HepG2 (cell line): ENCODE data around the gene SCFD1. TPM values are rescaled to one million over a fixed set of nuclear protein-coding genes. Genes with fewer than 3 reads are reported as not detected.

Source experiments
- ARNT2 ChIP-seq: sonication (generic); formaldehyde crosslinking; IDR thresholded peaks from 2 replicates; pipeline ENCODE4 v1.8.0; 2022; ENCODE audit warnings: mild to moderate bottlenecking, low read depth, missing genetic modification reagents, moderate library complexity
- EP300 ChIP-seq, 3 experiments: sonication (generic) in 1 of 3; formaldehyde crosslinking in 1 of 3; IDR thresholded peaks; 2 replicates each; pipeline versions ENCODE4 v1.5.1 to v1.6.1; 2011 to 2020; ENCODE audit warnings: low read depth in 2 of 3, low read length in 2 of 3, borderline replicate concordance in 1 of 3, improper control_type of control experiment in 1 of 3, mild to moderate bottlenecking in 1 of 3, missing genetic modification reagents in 1 of 3, moderate library complexity in 1 of 3
- GTF2F1 ChIP-seq: fragments of 150-350 bp; IDR thresholded peaks from 2 replicates; pipeline ENCODE4 v1.6.1; 2014; ENCODE audit warnings: low read length
- HOXA3 ChIP-seq: sonication (generic); formaldehyde crosslinking; IDR thresholded peaks from 2 replicates; pipeline ENCODE4 v1.5.0; 2020; ENCODE audit warnings: missing genetic modification reagents
- MIER2 ChIP-seq: IDR thresholded peaks from 2 replicates; pipeline ENCODE4 v1.6.1; 2016; ENCODE audit warnings: missing biosample characterization, missing genetic modification reagents
- MXD3 ChIP-seq: IDR thresholded peaks from 2 replicates; pipeline ENCODE4 v1.6.1; 2016; ENCODE audit warnings: mild to moderate bottlenecking, missing biosample characterization, missing genetic modification reagents
- MYC ChIP-seq: sonication (generic); formaldehyde crosslinking; IDR thresholded peaks from 2 replicates; pipeline ENCODE4 v1.9.0; 2021; ENCODE audit warnings: missing genetic modification reagents, borderline replicate concordance
- PTBP1 ChIP-seq: fragments of 200-400 bp; formaldehyde crosslinking; IDR thresholded peaks from 2 replicates; pipeline ENCODE4 v1.6.1; 2018; ENCODE audit warnings: low read length, low read depth; ENCODE audit not compliant: poor library complexity, severe bottlenecking
- TBX2 ChIP-seq: sonication (generic); formaldehyde crosslinking; IDR thresholded peaks from 2 replicates; pipeline ENCODE4 v1.5.0; 2020; ENCODE audit warnings: missing genetic modification reagents, mild to moderate bottlenecking, borderline replicate concordance
- TEAD3 ChIP-seq: optimal IDR thresholded peaks from 2 replicates; pipeline ENCODE3; 2016; ENCODE audit warnings: borderline replicate concordance
- ZBTB7B ChIP-seq: sonication (generic); formaldehyde crosslinking; IDR thresholded peaks from 2 replicates; pipeline ENCODE4 v1.4.0; 2020; ENCODE audit warnings: missing genetic modification reagents
- ZC3H4 ChIP-seq: sonication (generic); formaldehyde crosslinking; IDR thresholded peaks from 2 replicates; pipeline ENCODE4 v1.4.0; 2020; ENCODE audit warnings: missing genetic modification reagents, borderline replicate concordance
- ZNF18 ChIP-seq: sonication (generic); formaldehyde crosslinking; IDR thresholded peaks from 2 replicates; pipeline ENCODE4 v1.8.0; 2022; ENCODE audit warnings: mild to moderate bottlenecking, missing genetic modification reagents; ENCODE audit not compliant: insufficient replicate concordance
- ZNF180 ChIP-seq: sonication (generic); formaldehyde crosslinking; IDR thresholded peaks from 2 replicates; pipeline ENCODE4 v1.4.0; 2020; ENCODE audit warnings: low read depth, missing genetic modification reagents, borderline replicate concordance
- ZNF331 ChIP-seq: sonication (generic); formaldehyde crosslinking; IDR thresholded peaks from 2 replicates; pipeline ENCODE4 v1.4.0; 2020; ENCODE audit warnings: missing genetic modification reagents
- ZNF33A ChIP-seq: sonication (generic); formaldehyde crosslinking; IDR thresholded peaks from 2 replicates; pipeline ENCODE4 v1.5.1; 2020; ENCODE audit warnings: missing genetic modification reagents, mild to moderate bottlenecking, moderate library complexity, borderline replicate concordance
- ZNF34 ChIP-seq: sonication (generic); formaldehyde crosslinking; IDR thresholded peaks from 2 replicates; pipeline ENCODE4 v1.4.0; 2020; ENCODE audit warnings: mild to moderate bottlenecking, missing genetic modification reagents, borderline replicate concordance
- ZNF441 ChIP-seq: sonication (generic); formaldehyde crosslinking; IDR thresholded peaks from 2 replicates; pipeline ENCODE4 v1.7.0; 2021; ENCODE audit warnings: missing genetic modification reagents, borderline replicate concordance
- ZNF563 ChIP-seq: sonication (generic); formaldehyde crosslinking; IDR thresholded peaks from 2 replicates; pipeline ENCODE4 v1.8.0; 2022; ENCODE audit warnings: mild to moderate bottlenecking, moderate library complexity, missing genetic modification reagents
- ZNF850 ChIP-seq: sonication (generic); formaldehyde crosslinking; conservative IDR thresholded peaks from 2 replicates; pipeline ENCODE4 v1.9.0; 2021; ENCODE audit warnings: mild to moderate bottlenecking, missing genetic modification reagents
- ZSCAN31 ChIP-seq: sonication (generic); formaldehyde crosslinking; IDR thresholded peaks from 2 replicates; pipeline ENCODE4 v1.5.0; 2020; ENCODE audit warnings: low read depth, mild to moderate bottlenecking, missing genetic modification reagents
- polyA plus RNA-seq, 8 experiments: library from polyadenylated mRNA; depleted of rRNA in 3 of 8; stranded (reverse) in 7 of 8; unstranded in 1 of 8; fragments of >200 nt; fragmentation: Illumina TruSeq in 4 of 8; extraction: Trizol in 4 of 8; gene quantifications; 2 replicates each; pipeline versions ENCODE4 v1.2.1 to v1.2.3, GENCODE V29; 2011 to 2016; ENCODE audit warnings: low read depth in 4 of 8, missing spikeins in 1 of 8, mixed read lengths in 1 of 8; ENCODE audit not compliant: insufficient read depth in 1 of 8
- total RNA-seq, 5 experiments: library from RNA; depleted of rRNA; stranded (reverse); fragments of >200 nt; fragmentation: Illumina TruSeq; extraction: Trizol; gene quantifications; 2 replicates each; pipeline ENCODE4 v1.2.3, GENCODE V29; 2016; ENCODE audit warnings: low read depth in 1 of 5
- TF ChIP-seq, protein P1 (sequence below): sonication (generic); formaldehyde crosslinking; IDR thresholded peaks from 2 replicates; pipeline ENCODE4 v1.4.0; 2020; ENCODE audit warnings: low read depth, mild to moderate bottlenecking, missing genetic modification reagents
- TF ChIP-seq, protein P2 (sequence below): sonication (generic); formaldehyde crosslinking; IDR thresholded peaks from 2 replicates; pipeline ENCODE4 v1.5.0; 2020; ENCODE audit warnings: missing genetic modification reagents, mild to moderate bottlenecking, borderline replicate concordance
- TF ChIP-seq, protein P3 (sequence below): sonication (generic); formaldehyde crosslinking; IDR thresholded peaks from 2 replicates; pipeline ENCODE4 v1.8.1; 2023; ENCODE audit warnings: mild to moderate bottlenecking, missing genetic modification reagents, borderline replicate concordance

The SCFD1 gene
- total and polyA plus RNA-seq, 2 of the 13 experiments (the other 11 are each of a cell fraction or from before 2014, with no cell fraction given): 235 to 256 TPM

DNA sequence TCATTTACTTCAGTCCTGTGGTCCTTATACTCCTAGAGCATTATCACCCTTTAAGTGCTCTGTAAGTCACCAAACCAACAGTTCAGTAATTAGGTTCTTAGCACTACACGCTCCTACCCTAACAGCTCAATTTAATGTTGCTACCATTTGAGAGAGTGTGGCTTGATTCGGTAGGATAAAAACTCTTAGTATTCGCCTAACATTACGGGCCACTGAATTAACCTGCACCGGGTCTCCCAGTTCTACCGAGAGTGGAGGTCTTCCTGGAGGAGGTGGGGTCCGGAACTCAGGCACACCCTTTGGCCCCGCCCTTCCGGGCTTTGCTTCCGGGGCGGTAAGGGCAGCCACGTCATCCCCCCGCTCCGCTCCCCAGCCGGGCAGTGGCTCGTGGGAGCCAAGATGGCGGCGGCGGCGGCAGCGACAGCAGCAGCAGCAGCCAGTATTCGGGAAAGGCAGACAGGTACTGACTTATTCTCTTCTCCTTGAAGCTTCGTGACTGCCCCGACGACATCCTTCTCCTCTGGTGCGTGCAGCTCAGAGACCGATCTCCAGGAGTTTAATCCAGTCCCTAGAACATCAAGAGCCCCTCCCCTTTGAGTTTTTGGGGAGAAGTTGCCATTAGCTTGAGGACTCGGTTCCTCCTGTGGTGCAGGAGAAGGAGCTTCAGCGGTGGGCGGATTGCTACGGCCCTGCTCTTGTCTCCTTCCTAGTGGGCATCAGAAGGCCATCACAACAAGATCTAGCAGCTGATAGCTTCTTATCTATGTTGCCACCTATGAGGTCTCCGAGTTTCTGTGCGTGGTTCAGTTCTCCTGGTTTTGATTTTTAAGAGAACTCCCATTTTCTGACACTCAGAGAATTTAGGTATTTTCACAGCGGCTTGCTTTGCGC lies at the start of gene SCFD1 (continued):
- TF ChIP-seq MIER2: peak; percentile 90
- TF ChIP-seq TBX2: peak; percentile 95
- peak; percentile 89; the same call in 1 of the 2 replicates for TF ChIP-seq GTF2F1
- TF ChIP-seq PTBP1: peak; percentile 100
- TF ChIP-seq ZNF180 (CRISPR knock-in tag): peak; percentile 25; the same call in 1 of the 2 replicates
- TF ChIP-seq, protein P1, sequence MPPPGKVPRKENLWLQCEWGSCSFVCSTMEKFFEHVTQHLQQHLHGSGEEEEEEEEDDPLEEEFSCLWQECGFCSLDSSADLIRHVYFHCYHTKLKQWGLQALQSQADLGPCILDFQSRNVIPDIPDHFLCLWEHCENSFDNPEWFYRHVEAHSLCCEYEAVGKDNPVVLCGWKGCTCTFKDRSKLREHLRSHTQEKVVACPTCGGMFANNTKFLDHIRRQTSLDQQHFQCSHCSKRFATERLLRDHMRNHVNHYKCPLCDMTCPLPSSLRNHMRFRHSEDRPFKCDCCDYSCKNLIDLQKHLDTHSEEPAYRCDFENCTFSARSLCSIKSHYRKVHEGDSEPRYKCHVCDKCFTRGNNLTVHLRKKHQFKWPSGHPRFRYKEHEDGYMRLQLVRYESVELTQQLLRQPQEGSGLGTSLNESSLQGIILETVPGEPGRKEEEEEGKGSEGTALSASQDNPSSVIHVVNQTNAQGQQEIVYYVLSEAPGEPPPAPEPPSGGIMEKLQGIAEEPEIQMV (CRISPR knock-in tag): peak; percentile 88
- TF ChIP-seq, protein P2, sequence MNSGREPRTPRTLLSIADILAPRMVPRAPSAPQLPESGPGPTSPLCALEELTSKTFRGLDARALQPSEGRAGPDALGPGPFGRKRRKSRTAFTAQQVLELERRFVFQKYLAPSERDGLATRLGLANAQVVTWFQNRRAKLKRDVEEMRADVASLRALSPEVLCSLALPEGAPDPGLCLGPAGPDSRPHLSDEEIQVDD: peak; percentile 96
- peak; percentile 99 for TF ChIP-seq ZSCAN31 (CRISPR knock-in tag)
- TF ChIP-seq MXD3 (CRISPR knock-in tag): peak; percentile 99
- TF ChIP-seq ZNF563: peak; percentile 99
- TF ChIP-seq ZC3H4 (CRISPR knock-in tag): 0 out of 2 replicates have a peak, but pooled peaks have one; percentile 91
- TF ChIP-seq, protein P3, sequence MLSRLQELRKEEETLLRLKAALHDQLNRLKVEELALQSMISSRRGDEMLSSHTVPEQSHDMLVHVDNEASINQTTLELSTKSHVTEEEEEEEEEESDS: 0 out of 2 replicates have a peak, but pooled peaks have one; percentile 47
- TF ChIP-seq ARNT2: peak; percentile 99
- TF ChIP-seq ZNF331 (CRISPR knock-in tag): peak; percentile 98
- TF ChIP-seq ZNF34 (CRISPR knock-in tag): peak; percentile 99
- peak; percentile 90 for TF ChIP-seq ZNF18 (CRISPR knock-in tag)
- TF ChIP-seq MYC (CRISPR knock-in tag): peak; percentile 99
- TF ChIP-seq ZBTB7B (CRISPR knock-in tag): peak; percentile 89; the same call in 1 of the 2 replicates
- TF ChIP-seq ZNF850 (CRISPR knock-in tag): no peak
- peak; percentile 37; the same call in 1 of the 2 replicates for TF ChIP-seq ZNF441 (CRISPR knock-in tag)
- 0 out of 2 replicates have a peak, but pooled peaks have one; percentile 42 for TF ChIP-seq ZNF33A (CRISPR knock-in tag)
- peak; percentile 45 to 79 for TF ChIP-seq EP300 (IDR thresholded peaks at IDR 0.05; ENCODE audit: low read depth in 2 of 2, low read length in 2 of 2)
- peak; percentile 76 for TF ChIP-seq EP300 (CRISPR knock-in tag; IDR thresholded peaks at IDR 0.05; ENCODE audit: borderline replicate concordance)
- peak; percentile 92 for TF ChIP-seq TEAD3
- TF ChIP-seq HOXA3 (CRISPR knock-in tag): peak; percentile 99
